ENCODE measurements around the gene IRF2. TPM values are rescaled to one million over a fixed set of nuclear protein-coding genes. Genes with fewer than 3 reads are reported as not detected.

The IRF2 gene
- total and polyA plus RNA-seq, 2 donors from 2014 or later = 16.8 to 42.8 TPM

DNA sequence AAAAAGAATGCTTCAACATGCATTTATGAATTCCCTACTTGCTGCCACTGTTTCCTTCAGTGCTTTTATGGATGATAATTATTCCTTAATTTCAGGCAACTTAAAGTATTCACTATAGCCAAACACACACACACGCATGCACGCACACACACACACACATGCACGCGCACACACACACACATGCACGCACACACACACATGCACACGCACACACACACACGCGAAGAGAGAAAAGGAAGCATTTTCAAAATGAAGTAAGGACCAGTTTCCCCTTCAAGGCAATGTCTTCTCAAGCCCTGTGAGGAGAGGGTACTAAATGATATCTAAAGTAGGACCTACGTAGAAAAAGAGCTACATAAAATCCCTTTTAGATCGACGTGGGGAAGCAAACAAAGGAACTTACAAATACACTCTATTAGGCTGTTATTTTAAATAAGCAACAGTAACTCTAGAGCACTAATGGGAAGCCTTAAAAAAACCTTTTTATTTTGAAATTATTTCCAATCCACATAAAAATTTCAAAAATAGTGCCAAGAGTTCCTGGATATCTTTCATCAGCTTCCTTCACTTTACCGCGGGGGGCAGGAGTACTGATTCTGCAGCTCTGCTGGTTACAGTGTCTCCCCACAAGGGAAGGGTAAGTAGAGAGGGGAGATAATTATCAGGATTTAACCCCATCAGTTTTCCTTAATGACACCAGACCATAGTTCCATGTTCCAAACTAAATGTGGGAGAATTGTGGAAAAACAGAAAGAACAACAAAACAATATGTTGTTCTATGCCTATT, 13.7 kb downstream of the IRF2 start:
- H3K27me3 ChIP-seq (ENCODE audit: control insufficient read depth, insufficient read depth, low read length) = no peaks in the 10 kb centered on the region
- no peak overlapping the region for H3K9ac ChIP-seq (ENCODE audit: low read length in 3 of 3)
- DNase-seq (no peak), FAIRE-seq (no peak)
- intact Hi-C loops (cut with DNase I) = no loop called here
- no peak for TF ChIP-seq CTCF (IDR thresholded peaks at IDR 0.05; ENCODE audit: borderline replicate concordance, extremely low read depth, insufficient read depth)
- H3K4me1 ChIP-seq (ENCODE audit: control insufficient read depth in 2 of 3, insufficient read depth in 2 of 3, low read depth in 1 of 3, low read length in 3 of 3) = no peaks in the 10 kb centered on the region
- H3K4me3 ChIP-seq (ENCODE audit: low read length in 3 of 3) = no peak overlapping the region
- no peak overlapping the region for H3K27ac ChIP-seq (ENCODE audit: low read depth in 2 of 2, low read length in 2 of 2)
- peaks cover 0 to 2% (median 0%) of the 10 kb centered on the region in 3 donors for H3K36me3 ChIP-seq (ENCODE audit: control insufficient read depth in 2 of 3, insufficient read depth in 3 of 3, low read length in 3 of 3)
- H3K9me3 ChIP-seq (ENCODE audit: control insufficient read depth in 2 of 3, insufficient read depth in 1 of 3, low read length in 3 of 3) = no peaks in the 10 kb centered on the region

GRCh38 chr4:184459413-184459812, 14.9 kb downstream of the IRF2 start:
- Histone ChIP-seq H3K9ac (ENCODE audit: low read length in 3 of 3) (no peak overlapping the region), H3K4me1 (ENCODE audit: control insufficient read depth in 2 of 3, insufficient read depth in 2 of 3, low read depth in 1 of 3, low read length in 3 of 3) (no peaks in the 10 kb centered on the region), H3K9me3 (ENCODE audit: control insufficient read depth in 2 of 3, insufficient read depth in 1 of 3, low read length in 3 of 3) (no peaks in the 10 kb centered on the region), H3K4me3 (ENCODE audit: low read length in 3 of 3) (no peak overlapping the region), H3K27ac (ENCODE audit: low read depth in 2 of 2, low read length in 2 of 2) (no peak overlapping the region), H3K36me3 (ENCODE audit: control insufficient read depth in 2 of 3, insufficient read depth in 3 of 3, low read length in 3 of 3) (peaks cover 0 to 2% (median 0%) of the 10 kb centered on the region in 3 donors), H3K27me3 (ENCODE audit: control insufficient read depth, insufficient read depth, low read length) (no peaks in the 10 kb centered on the region)
- no peak for TF ChIP-seq CTCF (IDR thresholded peaks at IDR 0.05; ENCODE audit: borderline replicate concordance, extremely low read depth, insufficient read depth)
- FAIRE-seq (no peak), DNase-seq (no peak)
- intact Hi-C loops (cut with DNase I) = no loop called here

GRCh38 chr4:184457535-184458249, 16.7 kb downstream of the IRF2 start:
- H3K4me1 ChIP-seq (ENCODE audit: control insufficient read depth in 2 of 3, insufficient read depth in 2 of 3, low read depth in 1 of 3, low read length in 3 of 3) = peaks cover 7 to 8% (median 8%) of the 10 kb centered on the region in 3 donors
- no peak for FAIRE-seq
- intact Hi-C loops (cut with DNase I) = no loop called here

More at GRCh38 chr4:184457535-184458249, 16.7 kb downstream of the IRF2 start:
- H3K36me3 ChIP-seq (ENCODE audit: control insufficient read depth in 2 of 3, insufficient read depth in 3 of 3, low read length in 3 of 3) = no peaks in the 10 kb centered on the region
- no peak overlapping the region for H3K9ac ChIP-seq (ENCODE audit: low read length in 3 of 3)
- no peak overlapping the region for H3K27ac ChIP-seq (ENCODE audit: low read depth in 2 of 2, low read length in 2 of 2)
- TF ChIP-seq CTCF (IDR thresholded peaks at IDR 0.05; ENCODE audit: borderline replicate concordance, extremely low read depth, insufficient read depth) = no peak
- no peaks in the 10 kb centered on the region for H3K9me3 ChIP-seq (ENCODE audit: control insufficient read depth in 2 of 3, insufficient read depth in 1 of 3, low read length in 3 of 3)
- DNase-seq = no peak
- no peaks in the 10 kb centered on the region for H3K27me3 ChIP-seq (ENCODE audit: control insufficient read depth, insufficient read depth, low read length)
- H3K4me3 ChIP-seq (ENCODE audit: low read length in 3 of 3) = no peak overlapping the region
